HUES48 (cell line): ENCODE data around the gene DDA1.
A peak's percentile ranks its signal among the peaks of the same experiment; 100 is the strongest.

Experiments used
- H3K27ac ChIP-seq: one replicate; pipeline ENCODE4 v1.7.0; 2013; ENCODE audit warnings: low read depth, low read length, inconsistent platforms
- H3K27me3 ChIP-seq: 2 replicates; pipeline ENCODE4 v1.6.1; 2013; ENCODE audit warnings: mild to moderate bottlenecking, low read length; ENCODE audit not compliant: control insufficient read depth, insufficient read depth
- H3K36me3 ChIP-seq: 2 replicates; pipeline ENCODE4 v1.6.1; 2013; ENCODE audit warnings: low read length; ENCODE audit not compliant: control insufficient read depth, insufficient read depth
- H3K4me1 ChIP-seq: 2 replicates; pipeline ENCODE4 v1.6.1; 2013; ENCODE audit warnings: mild to moderate bottlenecking, low read length; ENCODE audit not compliant: control insufficient read depth, insufficient read depth
- H3K4me3 ChIP-seq: 2 replicates; pipeline ENCODE4 v1.5.1; 2013; ENCODE audit warnings: mild to moderate bottlenecking, low read depth, low read length
- H3K9ac ChIP-seq: 2 replicates; pipeline ENCODE4 v1.6.1; 2013; ENCODE audit warnings: mild to moderate bottlenecking, low read depth, low read length, moderate library complexity
- H3K9me3 ChIP-seq: 2 replicates; pipeline ENCODE4 v1.6.1; 2013; ENCODE audit warnings: low read length; ENCODE audit not compliant: control insufficient read depth, insufficient read depth

Gene DDA1

DNA sequence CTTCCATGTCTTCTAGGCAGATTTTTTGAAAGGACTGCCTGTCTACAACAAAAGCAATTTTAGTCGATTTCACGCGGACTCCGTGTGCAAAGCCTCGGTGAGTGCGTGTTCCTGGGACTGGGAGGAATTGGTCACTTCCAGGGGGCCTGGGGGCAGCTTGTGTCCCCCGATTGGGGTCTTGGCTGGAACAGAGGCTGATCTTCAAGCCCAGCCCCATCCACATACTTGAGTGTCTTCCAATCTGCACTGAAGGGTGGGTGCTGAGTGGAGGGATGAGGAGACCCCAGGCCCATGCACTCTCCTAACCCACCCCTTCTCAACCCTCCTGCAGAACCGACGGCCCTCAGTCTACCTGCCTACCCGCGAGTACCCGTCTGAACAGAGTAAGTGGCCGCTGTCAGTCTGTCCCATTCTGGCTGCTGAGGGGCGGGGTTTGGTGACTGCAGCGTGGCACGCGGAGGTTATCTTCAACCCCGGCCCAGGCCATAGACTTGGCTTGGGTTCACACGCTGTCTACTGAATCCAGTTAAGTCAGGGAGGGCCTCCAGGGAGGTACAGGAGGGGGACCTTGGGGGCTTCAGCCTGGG lies 4.7 kb downstream of the DDA1 start:
- no peak overlapping the region for H3K4me3 ChIP-seq
- no peaks in the 10 kb centered on the region for H3K27me3 ChIP-seq
- H3K4me1 ChIP-seq = peaks cover 6% of the 10 kb centered on the region
- no peak overlapping the region for H3K27ac ChIP-seq
- H3K9ac ChIP-seq = no peak overlapping the region
- H3K9me3 ChIP-seq = no peaks in the 10 kb centered on the region
- H3K36me3 ChIP-seq = peaks cover 34% of the 10 kb centered on the region

DNA sequence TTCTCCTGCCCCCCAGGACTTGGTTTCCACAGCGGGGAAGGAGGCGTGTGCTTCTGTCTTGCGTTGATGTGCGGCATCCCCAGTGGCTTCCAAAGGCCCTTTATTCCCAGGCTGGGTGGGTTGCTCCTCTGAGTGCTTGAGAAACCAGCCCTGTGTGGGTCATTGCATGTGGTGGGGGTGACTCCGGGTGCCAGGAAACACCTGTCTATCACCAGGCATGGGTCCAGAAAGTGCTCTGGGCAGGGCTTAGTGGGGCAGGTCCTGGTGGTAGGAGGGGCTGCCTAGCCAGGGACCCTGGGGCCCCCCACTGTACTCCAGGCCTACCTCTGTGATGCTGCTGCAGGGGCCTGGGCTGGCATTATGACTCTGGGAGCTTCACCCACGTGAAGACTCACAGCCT lies 9.6 kb downstream of the DDA1 start:
- H3K9ac ChIP-seq = no peak overlapping the region

DNA sequence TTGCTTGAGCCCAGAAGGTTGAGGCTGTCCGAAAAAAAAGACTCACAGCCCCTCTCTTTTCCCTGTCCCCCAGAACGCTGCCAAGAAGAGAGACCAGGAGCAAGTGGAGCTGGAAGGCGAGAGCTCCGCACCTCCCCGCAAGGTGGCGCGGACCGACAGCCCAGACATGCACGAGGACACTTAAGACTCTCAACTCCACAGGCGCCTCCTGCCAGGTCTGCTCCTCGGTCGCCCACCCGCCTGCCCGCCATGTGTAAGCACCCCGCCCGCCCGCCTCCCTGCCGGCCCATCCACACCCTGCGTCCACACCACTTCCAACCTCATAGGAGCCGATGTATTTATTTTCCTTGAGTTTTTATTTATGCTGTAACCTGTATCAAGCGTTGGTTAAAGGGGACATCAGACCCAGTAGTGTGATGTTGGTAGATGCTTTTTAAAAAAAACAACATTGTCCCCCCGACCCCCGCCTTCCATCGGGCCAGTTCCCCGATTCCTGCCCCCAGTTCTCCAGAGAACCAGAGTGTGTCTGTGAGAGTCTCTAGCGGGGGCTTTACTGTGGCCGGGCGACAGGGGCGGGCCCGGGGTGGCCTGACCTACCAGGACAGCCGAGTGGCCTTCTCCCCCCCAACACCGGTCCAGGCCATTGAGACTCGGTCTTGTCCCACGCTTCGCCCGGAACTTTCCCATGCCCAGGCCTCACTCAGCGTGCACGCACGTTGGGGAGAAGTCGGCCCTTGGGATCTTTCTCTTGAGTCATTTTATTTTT lies 10.3 kb downstream of the DDA1 start:
- Histone ChIP-seq H3K9me3 (no peaks in the 10 kb centered on the region), H3K27ac (no peak overlapping the region), H3K27me3 (no peaks in the 10 kb centered on the region), H3K9ac (no peak overlapping the region), H3K4me1 (no peaks in the 10 kb centered on the region), H3K4me3 (no peak overlapping the region), H3K36me3 (peaks cover 39% of the 10 kb centered on the region)

More for the DNA sequence above, 9.6 kb downstream of the DDA1 start:
- H3K27ac ChIP-seq = no peak overlapping the region
- no peaks in the 10 kb centered on the region for H3K4me1 ChIP-seq
- peaks cover 41% of the 10 kb centered on the region for H3K36me3 ChIP-seq
- no peaks in the 10 kb centered on the region for H3K9me3 ChIP-seq
- no peaks in the 10 kb centered on the region for H3K27me3 ChIP-seq
- no peak overlapping the region for H3K4me3 ChIP-seq

DNA sequence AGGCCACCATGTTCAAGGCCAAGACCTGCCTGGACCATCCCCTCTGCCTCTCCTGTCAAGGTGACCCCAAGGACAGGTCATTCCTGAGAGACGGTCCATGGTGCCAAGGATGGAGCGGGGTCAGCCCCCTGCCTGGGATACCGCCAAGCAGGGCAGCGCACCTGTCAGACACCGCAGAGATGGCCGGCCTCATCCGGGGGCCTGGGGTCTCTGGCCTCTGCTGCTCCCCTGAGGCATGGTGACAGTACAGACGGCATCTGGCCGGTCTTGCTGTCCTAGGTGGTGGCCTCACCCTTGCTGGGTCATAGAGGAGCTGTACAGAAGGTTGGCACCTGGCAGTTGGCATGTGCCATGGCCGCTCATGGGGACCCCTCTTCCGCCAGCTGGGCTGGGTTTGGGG lies 11.1 kb downstream of the DDA1 start:
- H3K27ac ChIP-seq = no peak overlapping the region
- no peaks in the 10 kb centered on the region for H3K4me1 ChIP-seq
- no peak overlapping the region for H3K9ac ChIP-seq
- no peak overlapping the region for H3K4me3 ChIP-seq
- H3K9me3 ChIP-seq = no peaks in the 10 kb centered on the region
- H3K36me3 ChIP-seq = peaks cover 41% of the 10 kb centered on the region
- no peaks in the 10 kb centered on the region for H3K27me3 ChIP-seq

DNA sequence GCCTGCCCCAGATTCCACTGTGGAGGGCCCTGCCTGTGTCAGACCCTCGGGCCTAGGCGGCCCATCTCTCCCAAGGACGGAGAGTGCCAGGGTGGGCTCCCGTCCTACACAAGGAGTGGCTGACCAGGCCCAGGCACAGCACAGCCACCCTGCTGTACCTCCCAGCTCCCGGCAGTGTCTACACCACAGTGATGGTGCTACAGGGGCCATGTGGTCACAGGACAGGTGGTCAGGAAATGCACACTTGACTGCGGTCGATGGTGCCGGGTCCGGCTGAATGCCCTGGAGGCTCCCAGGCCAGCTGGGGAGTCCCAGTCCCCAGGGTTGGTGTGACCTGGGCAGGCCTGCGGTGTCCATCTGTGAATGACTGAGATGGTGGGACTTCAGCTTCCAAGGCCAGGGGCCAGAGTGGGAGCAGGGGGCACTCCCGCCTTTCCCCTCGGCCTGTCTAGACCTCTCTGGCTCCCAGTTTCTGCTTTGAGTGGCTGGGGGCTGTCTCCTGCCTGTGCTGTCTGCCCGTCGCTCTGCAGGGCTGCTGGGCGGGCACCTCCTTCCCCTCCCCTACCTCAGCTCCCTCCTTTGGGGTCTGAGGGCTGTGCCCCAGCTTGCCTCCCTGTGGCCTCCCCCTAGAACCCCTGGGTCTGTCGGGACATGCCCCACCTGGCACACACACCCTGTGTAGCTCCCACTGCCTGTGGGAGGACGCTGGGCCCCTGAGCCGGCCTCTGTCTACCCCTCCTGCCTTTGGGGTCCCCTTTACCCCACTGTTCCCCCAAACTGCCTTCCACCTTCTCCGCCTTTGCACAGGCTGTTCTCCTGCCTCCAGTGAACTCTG lies 12.5 kb downstream of the DDA1 start:
- Histone ChIP-seq H3K9ac (no peak overlapping the region), H3K36me3 (peaks cover 43% of the 10 kb centered on the region)

DNA sequence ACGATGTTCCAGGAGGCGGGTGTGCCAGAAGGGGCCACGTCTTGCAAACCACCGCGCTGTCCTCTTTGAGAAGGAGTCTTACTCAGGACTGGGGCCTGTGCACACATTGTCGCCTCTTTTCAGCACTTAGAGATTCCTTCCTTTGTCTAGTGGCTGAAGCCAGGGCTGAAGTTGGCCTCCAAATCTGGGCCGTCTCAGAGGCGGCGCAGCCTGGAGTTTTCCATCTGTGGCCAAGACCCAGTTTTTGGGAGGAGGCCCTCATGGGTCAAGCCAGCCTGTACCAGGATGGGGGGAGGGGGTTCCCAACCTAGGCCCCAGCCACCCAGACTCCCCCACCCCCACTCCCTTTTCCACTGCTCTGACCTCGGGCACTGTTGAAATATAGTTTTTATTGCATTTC lies 13.5 kb downstream of the DDA1 start:
- Histone ChIP-seq H3K4me1 (no peaks in the 10 kb centered on the region), H3K9me3 (no peaks in the 10 kb centered on the region), H3K9ac (no peak overlapping the region), H3K4me3 (no peak overlapping the region), H3K27me3 (no peaks in the 10 kb centered on the region), H3K27ac (peak overlapping the region; percentile 50), H3K36me3 (peaks cover 44% of the 10 kb centered on the region)

More for the DNA sequence above, 12.5 kb downstream of the DDA1 start:
- Histone ChIP-seq H3K27ac (peak overlapping the region; percentile 50), H3K4me1 (no peaks in the 10 kb centered on the region), H3K9me3 (no peaks in the 10 kb centered on the region), H3K4me3 (no peak overlapping the region), H3K27me3 (no peaks in the 10 kb centered on the region)

DNA sequence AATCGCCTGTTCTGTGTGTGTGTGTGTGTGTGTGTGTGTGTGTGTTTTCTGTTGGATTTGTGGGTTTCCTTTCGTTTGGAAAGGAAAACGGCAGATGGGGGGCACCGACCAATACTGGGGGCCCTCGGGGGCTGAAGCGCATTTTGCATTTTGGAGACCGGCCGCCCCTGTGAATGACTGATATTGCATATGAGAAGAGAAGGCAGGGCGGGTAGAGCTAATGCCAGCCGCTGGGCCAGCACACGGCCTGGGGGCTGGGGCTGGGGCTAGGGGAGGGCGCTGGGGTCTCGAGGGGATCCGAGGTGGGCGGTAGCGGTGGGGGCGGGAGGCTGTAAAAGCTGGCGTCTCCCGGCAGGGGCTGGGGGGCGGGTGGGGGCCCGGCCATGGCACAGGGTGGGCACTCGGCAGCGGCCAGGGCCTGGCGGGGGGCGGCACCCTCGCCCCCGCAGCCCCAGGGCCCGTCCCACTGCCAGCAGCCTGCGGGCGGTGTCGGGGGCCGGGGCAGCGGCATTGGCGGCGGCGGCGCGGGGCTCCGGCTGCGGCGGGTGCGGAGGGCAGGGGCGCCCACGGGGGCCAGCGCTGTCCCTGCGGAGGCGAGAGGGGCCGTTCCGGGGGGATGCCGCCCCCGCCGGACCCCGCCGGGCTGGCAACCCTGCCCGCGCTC lies 14.1 kb downstream of the DDA1 start:
- Histone ChIP-seq H3K36me3 (peaks cover 44% of the 10 kb centered on the region), H3K4me3 (no peak overlapping the region)

DNA sequence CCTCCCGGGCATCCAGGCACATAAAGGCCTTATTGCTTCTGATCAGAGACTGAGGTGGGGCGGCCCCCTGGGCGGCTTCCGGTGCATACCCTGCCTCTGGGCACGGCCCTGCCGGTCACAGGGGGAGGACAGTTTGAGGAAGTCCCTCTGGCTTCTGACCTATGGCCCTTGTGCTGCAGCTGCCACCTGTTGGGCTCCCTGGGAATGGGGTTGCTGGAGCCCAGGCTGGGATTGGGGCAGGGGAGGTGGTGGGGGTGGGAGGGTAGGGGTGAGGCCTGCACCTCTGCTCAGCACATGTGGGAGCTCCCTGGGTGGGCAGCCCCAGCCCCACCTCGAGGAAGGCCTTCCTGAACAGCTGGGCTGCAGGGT lies 14.6 kb downstream of the DDA1 start:
- Histone ChIP-seq H3K9ac (no peak overlapping the region), H3K4me1 (no peaks in the 10 kb centered on the region), H3K9me3 (no peaks in the 10 kb centered on the region), H3K27me3 (no peaks in the 10 kb centered on the region; the same call in 1 of the 2 replicates), H3K4me3 (no peak overlapping the region), H3K36me3 (peaks cover 43% of the 10 kb centered on the region), H3K27ac (no peak overlapping the region)

More for the DNA sequence above, 14.1 kb downstream of the DDA1 start:
- no peak overlapping the region for H3K27ac ChIP-seq
- H3K9ac ChIP-seq = no peak overlapping the region
- no peaks in the 10 kb centered on the region for H3K27me3 ChIP-seq
- no peaks in the 10 kb centered on the region for H3K9me3 ChIP-seq
- H3K4me1 ChIP-seq = no peaks in the 10 kb centered on the region

DNA sequence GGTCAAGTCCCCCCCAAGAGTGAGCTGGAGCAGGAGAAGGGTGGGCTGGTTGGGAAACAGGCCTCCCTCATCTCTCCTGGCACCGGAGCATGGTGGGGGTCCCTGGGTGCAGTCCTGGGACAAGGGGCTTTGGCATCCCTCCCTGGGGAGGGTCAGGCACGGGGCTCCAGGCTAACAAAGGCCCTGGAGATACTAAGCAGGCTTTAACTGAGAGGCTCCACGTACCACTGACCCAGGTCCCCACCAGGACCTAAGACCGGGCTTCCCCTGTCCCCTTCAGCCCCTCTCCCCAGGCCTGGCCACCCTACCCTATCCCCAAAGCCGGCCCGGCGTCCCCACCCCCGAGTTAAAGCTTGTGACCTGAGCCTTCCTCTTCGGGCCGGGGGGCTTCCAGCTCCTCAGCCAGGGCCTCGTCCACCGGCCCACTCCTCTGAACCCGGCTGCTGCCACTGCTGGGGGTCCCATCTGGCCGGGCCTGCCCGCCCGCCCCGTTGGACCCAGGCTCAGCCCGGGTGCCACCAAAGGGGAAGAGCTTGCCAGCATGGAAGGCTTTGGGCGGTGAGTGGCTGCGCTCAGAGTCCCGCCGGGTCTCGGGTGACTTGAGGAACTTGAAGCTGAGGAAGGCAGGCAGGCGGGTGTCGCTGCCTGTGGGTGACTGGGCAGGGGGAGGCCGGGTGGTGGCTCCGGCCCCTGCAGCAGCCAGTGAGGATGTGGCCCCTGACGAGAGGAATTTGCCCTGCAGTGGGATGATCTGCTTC lies 15.2 kb downstream of the DDA1 start:
- no peak overlapping the region for H3K27ac ChIP-seq
- no peaks in the 10 kb centered on the region for H3K9me3 ChIP-seq
- 0 out of 2 replicates have a peak, but pooled peaks cover 3% of the 10 kb centered on the region for H3K4me1 ChIP-seq
- peaks cover 37% of the 10 kb centered on the region for H3K36me3 ChIP-seq
- no peak overlapping the region for H3K4me3 ChIP-seq
- no peaks in the 10 kb centered on the region; the same call in 1 of the 2 replicates for H3K27me3 ChIP-seq
- no peak overlapping the region for H3K9ac ChIP-seq

DNA sequence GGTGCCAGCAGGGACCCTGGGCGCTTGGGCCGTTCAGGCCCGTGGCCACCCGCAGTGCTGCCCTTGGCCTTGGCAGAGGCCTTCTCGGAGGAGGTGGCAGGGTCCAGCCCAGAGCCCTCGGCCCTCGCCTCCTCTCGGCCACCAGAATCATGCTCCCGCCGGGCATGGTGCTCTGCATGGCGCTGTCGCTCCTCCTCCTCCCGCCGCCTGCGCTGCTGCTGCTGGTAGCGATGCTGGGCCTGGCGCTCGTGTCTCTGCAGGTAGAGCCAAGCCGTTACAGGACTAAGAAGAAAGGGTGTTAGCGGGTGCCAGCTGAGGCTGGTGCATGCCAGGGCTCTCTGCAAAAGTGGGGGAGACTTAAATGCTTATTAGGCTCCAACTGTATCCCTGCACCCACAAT lies 15.8 kb downstream of the DDA1 start:
- H3K27ac ChIP-seq = no peak overlapping the region
- H3K9ac ChIP-seq = no peak overlapping the region
- H3K36me3 ChIP-seq = peaks cover 33% of the 10 kb centered on the region
- no peaks in the 10 kb centered on the region for H3K9me3 ChIP-seq
- H3K4me3 ChIP-seq = no peak overlapping the region
- H3K27me3 ChIP-seq = no peaks in the 10 kb centered on the region; the same call in 1 of the 2 replicates
- 0 out of 2 replicates have a peak, but pooled peaks cover 3% of the 10 kb centered on the region for H3K4me1 ChIP-seq
